HG03196 (cell line): ENCODE results near the gene KIF26B.
"Not testable (repeated sequence)": the region's sequence is repeated elsewhere in the genome, so short reads cannot be mapped to it uniquely, and the experiment has no call there.

ENCODE experiments used
- ATAC-seq: cut with Tn5 transposase; IDR thresholded peaks from one replicate; pipeline ENCODE4 v1.9.1; 2021; ENCODE audit not compliant: unreplicated experiment

KIF26B gene

GRCh38 chr1:245687636-245688535 is 533.1 kb downstream of the KIF26B start:
- ATAC-seq: no peak

GRCh38 chr1:245688536-245689453 is 534.0 kb downstream of the KIF26B start:
- ATAC-seq: no peak

GRCh38 chr1:245690156-245690690 is 535.4 kb downstream of the KIF26B start:
- ATAC-seq: no peak

- no peak for ATAC-seq
Observed at GRCh38 chr1:245690946-245691541, 536.3 kb downstream of the KIF26B start.

- ATAC-seq: no peak
Observed at GRCh38 chr1:245691897-245692296, 537.1 kb downstream of the KIF26B start.

DNA sequence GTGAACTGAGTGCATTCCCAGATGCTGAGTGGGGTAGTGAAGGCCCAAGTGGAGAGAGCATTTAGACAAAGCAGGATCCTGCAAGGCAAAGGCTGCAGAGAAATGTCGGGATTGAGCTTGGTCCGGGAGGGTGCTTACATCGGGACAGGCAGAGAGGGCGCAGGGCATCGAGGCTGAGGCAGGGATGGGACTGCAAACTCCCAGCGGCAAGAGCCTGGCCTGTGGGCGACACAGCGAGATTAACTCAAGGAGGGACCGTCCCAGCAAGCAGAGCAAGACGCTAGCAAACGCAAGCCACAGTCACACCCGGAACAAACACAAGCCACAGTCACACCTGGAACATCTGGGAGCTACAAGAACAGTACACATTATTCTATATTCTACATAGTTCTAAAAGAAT is 537.5 kb downstream of the KIF26B start:
- ATAC-seq: no peak

- ATAC-seq: no peak
Observed at GRCh38 chr1:245693116-245693793, 538.5 kb downstream of the KIF26B start.

DNA sequence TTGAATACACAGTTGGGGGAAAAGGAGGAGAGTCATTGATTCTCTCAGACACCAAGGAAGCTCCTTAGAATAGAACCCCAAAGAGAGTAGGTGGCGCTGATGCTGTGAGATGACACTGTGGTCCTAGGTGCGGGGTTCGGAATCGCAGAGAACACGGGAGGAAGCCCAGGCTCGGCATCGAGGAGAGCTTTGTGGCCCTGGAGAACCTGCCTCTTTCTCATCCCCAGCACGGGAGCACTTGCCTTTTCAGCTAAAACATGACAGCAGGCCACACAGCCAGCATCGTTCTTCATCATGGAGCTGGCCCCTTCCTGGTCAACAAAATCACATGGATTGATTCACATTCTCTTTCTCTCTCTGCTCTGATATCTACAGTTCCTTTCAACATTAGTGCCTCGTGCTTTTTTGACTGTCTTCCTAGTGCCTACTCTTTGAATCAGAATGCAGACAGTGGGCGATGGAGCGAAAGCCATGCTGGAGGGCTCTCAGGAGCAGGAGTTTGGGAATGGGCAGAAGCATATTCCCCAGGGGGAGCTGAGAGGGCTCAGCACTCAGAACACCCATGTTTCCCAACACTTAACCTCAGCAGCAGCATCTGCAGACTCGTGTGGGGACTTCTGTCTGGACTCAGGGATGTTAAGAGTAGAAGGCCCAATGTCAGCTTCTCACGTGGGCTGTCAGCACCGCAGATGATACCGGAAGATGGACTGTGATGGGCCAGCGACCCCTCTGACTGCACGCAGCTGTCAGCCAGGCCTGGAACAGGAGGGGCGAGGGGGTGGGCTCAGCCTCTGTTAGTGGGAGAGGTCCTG is 539.4 kb downstream of the KIF26B start:
- ATAC-seq: no peak

GRCh38 chr1:245694753-245695195 is 540.0 kb downstream of the KIF26B start:
- ATAC-seq: no peak

GRCh38 chr1:245695211-245695610 is 540.4 kb downstream of the KIF26B start:
- ATAC-seq: no peak

GRCh38 chr1:245695701-245696100 is 540.9 kb downstream of the KIF26B start:
- not testable (repeated sequence) for ATAC-seq

- no peak for ATAC-seq
Observed at GRCh38 chr1:245698116-245698515, 543.3 kb downstream of the KIF26B start.

DNA sequence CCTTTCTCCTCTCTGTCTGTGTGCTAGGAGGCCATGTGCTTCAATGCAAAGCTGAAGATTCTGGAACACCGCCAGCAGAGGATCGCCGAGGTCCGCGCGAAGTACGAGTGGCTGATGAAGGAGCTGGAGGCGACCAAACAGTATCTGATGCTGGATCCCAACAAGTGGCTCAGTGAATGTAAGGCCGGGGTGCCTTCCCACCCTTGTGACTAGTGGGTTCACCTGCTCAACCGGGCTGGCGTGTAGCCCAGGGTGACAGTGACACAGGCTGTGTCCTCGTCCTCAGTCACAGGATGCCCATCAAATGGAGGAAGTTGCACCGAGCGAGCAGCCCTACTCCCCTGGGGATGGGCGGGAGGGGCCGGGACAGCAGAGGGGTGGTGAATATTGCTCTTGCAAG is 544.1 kb downstream of the KIF26B start:
- no peak for ATAC-seq

GRCh38 chr1:245700631-245701030 is 545.8 kb downstream of the KIF26B start:
- no peak for ATAC-seq

GRCh38 chr1:245701631-245702030 is 546.8 kb downstream of the KIF26B start:
- ATAC-seq: no peak

DNA sequence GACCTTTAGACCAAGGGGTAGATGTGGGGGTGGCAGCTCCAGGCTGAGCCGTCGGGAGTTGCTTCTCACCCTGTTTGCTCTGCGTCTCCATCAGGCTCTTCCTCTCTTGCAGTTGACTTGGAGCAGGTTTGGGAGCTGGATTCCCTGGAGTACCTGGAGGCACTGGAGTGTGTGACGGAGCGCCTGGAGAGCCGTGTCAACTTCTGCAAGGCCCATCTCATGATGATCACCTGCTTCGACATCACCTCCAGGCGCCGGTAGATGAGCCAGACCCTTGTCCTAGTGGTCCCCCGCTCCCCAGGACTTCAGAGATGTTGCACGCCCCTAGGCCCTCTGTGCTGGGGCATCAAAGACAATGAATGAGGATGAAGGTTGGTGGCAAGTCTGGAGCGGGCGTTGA is 547.6 kb downstream of the KIF26B start:
- ATAC-seq: no peak

GRCh38 chr1:245704341-245704740 is 549.6 kb downstream of the KIF26B start:
- no peak for ATAC-seq

- no peak for ATAC-seq
Observed at GRCh38 chr1:245704765-245705164, 550.0 kb downstream of the KIF26B start.

DNA sequence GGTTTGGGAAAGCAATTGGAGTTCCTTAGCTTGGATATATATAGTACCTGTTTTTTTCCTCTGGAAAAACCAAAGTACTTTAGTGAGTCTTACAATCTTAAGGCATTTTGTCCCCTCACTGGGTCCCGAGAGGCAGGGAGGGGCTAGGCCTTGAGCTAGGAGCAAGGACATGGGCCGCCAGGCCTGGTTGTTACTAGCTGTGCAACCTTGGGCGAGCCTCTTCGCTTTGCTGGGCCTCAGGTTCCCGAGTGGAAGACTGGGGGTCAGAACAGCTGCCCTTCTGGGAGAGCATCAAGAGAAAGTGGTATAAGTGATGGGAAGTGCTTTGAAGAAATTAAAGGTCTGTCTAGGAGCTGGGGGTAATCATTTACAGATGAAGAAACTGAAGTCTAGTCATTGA is 553.2 kb downstream of the KIF26B start:
- no peak for ATAC-seq
